GM12892 (cell line): ENCODE data around the gene DLK1.

Source experiments
- DNase-seq: peaks from one replicate; pipeline ENCODE4 v3.0.0; 2011; ENCODE audit not compliant: insufficient read length
- FAIRE-seq: peaks from 2 replicates; lab custom pipeline; 2011; peaks lifted over from hg19 to GRCh38; lab: Jason Lieb, UNC
- POLR2A ChIP-seq: IDR thresholded peaks from 2 replicates; pipeline ENCODE4 v1.6.1; 2011; ENCODE audit warnings: low read depth, low read length, control low read depth
- POLR2AphosphoS5 ChIP-seq: IDR thresholded peaks from 2 replicates; pipeline ENCODE4 v1.6.1; 2011; ENCODE audit warnings: low read depth, low read length, control low read depth
- TAF1 ChIP-seq: IDR thresholded peaks from 2 replicates; pipeline ENCODE4 v1.6.1; 2011; ENCODE audit warnings: low read depth, mild to moderate bottlenecking, control low read depth, low read length, borderline replicate concordance

Gene DLK1

GRCh38 chr14:100731846-100732765 is 5.4 kb downstream of the DLK1 start:
- FAIRE-seq (no peak), DNase-seq (no peak)
- TF ChIP-seq POLR2A (no peak), POLR2AphosphoS5 (no peak), TAF1 (no peak)

DNA sequence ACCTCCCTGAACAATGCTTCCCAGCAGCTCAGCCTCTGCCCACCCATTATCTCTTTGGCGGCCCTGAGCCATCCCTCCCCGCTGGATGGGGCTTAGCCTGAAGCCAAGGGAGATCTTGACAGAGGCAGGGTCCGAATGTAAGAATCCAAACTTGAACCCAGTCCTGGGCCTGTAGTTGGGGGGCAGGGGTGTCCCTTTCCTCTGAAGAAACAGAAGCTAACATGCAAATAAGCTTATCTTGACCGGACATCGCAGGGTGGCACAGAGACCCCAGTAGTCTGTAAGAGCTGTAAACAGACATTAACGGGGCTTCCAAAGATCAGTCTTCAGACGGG is 6.0 kb downstream of the DLK1 start:
- DNase-seq (no peak), FAIRE-seq (no peak)
- TF ChIP-seq TAF1 (no peak), POLR2A (no peak), POLR2AphosphoS5 (no peak)

DNA sequence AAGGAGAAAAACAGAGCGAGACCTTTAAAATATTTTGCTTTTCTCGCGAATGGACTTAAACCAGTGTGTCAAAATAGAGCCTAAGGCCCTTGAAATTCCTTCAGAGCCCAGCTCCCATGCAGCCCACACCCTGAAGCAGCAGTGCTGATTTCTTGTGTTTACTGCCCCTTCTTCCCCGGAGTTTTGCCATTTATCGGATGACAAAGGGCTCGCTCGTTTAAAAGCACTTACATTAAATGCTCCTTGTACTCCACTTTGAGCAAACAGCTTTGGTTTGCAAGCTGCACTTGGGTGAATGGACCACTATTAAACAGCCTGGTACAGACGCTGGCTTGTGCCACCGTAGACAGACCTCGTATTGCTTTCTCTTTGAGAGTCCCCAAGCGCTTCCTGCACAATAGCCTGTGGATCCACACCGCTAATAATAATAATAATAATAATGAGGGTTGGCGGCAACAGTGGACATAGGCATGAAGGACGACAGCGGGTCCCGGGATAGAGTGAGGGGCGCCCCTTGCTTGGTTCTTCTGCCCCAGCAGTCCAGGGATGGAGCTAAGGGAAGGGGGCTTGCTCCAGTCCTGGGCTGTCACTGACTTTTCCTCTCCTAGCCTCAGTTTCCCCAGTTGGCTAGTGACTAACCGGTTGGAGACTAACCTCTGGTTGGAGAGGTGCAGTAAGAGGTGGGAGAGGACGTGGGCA is 6.6 kb downstream of the DLK1 start:
- FAIRE-seq (no peak), DNase-seq (no peak)
- TF ChIP-seq POLR2AphosphoS5 (no peak), POLR2A (no peak), TAF1 (no peak)

DNA sequence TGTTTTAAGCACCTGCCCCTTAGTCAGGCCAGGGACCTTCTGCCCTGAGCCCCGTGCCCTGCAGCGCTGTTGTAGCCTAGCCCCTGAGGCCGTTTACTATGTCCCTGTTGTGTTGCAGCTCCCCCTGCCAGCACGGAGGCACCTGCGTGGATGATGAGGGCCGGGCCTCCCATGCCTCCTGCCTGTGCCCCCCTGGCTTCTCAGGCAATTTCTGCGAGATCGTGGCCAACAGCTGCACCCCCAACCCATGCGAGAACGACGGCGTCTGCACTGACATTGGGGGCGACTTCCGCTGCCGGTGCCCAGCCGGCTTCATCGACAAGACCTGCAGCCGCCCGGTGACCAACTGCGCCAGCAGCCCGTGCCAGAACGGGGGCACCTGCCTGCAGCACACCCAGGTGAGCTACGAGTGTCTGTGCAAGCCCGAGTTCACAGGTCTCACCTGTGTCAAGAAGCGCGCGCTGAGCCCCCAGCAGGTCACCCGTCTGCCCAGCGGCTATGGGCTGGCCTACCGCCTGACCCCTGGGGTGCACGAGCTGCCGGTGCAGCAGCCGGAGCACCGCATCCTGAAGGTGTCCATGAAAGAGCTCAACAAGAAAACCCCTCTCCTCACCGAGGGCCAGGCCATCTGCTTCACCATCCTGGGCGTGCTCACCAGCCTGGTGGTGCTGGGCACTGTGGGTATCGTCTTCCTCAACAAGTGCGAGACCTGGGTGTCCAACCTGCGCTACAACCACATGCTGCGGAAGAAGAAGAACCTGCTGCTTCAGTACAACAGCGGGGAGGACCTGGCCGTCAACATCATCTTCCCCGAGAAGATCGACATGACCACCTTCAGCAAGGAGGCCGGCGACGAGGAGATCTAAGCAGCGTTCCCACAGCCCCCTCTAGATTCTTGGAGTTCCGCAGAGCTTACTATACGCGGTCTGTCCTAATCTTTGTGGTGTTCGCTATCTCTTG is 7.6 kb downstream of the DLK1 start:
- DNase-seq (no peak), FAIRE-seq (no peak)
- no peak for TF ChIP-seq POLR2A
- no peak for TF ChIP-seq POLR2AphosphoS5
- TF ChIP-seq TAF1: no peak

GRCh38 chr14:100735271-100735670 is 8.6 kb downstream of the DLK1 start:
- FAIRE-seq: no peak
- DNase-seq: no peak
- TF ChIP-seq POLR2A (no peak), TAF1 (no peak), POLR2AphosphoS5 (no peak)

DNA sequence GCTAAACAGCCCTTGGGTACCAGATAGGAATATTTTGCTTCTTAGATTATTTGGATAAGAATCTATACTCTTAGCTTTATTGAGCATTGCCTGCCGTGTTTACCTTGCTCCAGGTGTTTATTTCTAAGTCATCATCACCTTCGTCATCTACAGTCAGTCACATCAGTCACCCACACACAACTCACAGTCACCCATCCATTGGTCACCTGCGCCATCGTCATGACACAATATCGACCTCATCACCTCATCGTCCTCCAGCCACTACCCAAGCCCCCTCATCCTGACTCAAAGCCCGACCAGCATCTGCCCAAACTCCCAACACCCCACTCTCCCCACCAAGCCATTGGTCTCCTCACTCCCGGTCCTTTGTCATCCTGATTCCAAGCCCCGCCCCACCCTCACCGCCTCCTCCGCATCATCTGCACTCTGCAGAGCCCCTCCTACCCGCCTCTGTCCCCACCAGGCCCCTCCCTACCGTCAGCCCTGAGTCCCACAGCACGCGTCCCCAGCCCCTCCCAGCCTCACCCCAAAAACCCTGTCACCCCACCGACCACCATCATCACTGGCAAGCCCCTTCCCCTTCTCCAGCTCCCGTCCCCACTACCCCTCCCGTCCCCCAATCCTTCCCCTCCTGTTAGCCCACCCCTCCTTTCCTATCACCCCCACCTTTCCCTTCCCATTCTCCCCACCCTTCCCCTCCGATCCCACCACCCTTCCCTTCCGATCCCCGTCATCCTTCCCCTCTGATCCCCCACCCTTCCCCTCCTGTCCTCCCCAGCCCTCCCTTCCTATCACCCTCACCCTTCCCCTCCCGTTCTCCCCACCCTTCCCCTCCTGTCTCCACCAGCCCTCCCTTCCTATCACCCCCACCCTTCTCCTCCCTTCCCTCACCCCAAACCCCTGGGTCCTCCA is 9.8 kb downstream of the DLK1 start:
- DNase-seq (peak; percentile 5), FAIRE-seq (no peak)
- TF ChIP-seq TAF1: no peak
- no peak for TF ChIP-seq POLR2A
- no peak for TF ChIP-seq POLR2AphosphoS5

GRCh38 chr14:100737526-100737925 is 10.8 kb downstream of the DLK1 start:
- DNase-seq (peak; percentile 7), FAIRE-seq (no peak)
- TF ChIP-seq TAF1: no peak
- TF ChIP-seq POLR2A: no peak
- no peak for TF ChIP-seq POLR2AphosphoS5

DNA sequence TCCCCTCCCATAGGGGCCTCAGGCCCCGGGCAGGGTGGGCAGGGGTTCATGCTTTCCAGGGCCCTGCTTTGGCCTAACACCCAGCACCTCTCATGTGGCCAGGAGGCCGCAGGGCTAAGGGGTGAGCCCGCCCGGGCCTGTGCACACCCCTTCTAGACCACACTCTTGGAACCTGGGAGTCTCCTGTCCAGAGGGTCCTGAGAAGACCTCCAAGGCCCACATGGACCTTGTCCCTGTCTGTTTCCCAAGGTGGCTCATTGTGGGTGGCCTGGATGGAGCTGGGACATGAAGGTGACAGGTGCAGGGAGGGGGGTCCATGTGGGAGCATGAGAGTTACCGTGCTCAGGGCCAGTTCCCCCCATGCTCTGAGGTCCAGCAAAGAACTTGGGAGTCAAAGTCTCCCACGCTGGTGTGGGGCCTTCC is 11.6 kb downstream of the DLK1 start:
- TF ChIP-seq TAF1: no peak
- TF ChIP-seq POLR2AphosphoS5: no peak
- no peak for TF ChIP-seq POLR2A
- FAIRE-seq: no peak
- DNase-seq: peak; percentile 19

DNA sequence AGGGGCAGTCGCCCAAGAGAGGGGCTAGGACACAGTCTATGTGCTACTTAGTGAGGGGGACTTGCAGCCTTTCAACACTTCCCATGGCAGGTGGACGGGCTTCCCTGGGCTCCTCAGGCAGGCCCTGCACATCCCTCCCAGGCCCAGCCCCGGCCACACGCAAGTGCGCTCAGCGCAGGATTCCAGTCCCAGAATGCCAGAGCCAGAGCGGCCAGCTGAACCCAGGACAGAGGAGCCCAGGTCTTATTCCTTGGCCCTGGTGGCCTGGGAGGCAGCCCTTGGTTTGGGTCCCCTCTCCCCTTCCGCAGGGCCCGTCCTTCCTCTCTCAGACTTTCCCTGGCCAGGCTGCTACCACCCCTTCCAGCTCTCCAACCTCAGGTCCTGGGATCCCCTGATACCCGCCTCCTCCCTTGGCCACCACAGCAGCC is 12.0 kb downstream of the DLK1 start:
- no peak for FAIRE-seq
- TF ChIP-seq POLR2AphosphoS5 (no peak), POLR2A (no peak), TAF1 (no peak)
- DNase-seq: peak; percentile 13

- DNase-seq: peak; percentile 13
- TF ChIP-seq POLR2A (no peak), POLR2AphosphoS5 (no peak), TAF1 (no peak)
- FAIRE-seq: no peak
Observed at GRCh38 chr14:100739306-100739705, 12.6 kb downstream of the DLK1 start.
